GM21529 (cell line): Measurements from ENCODE around the gene NFX1.
A peak's percentile ranks its signal among the peaks of the same experiment; 100 is the strongest.
"Not testable (repeated sequence)": the region's sequence is repeated elsewhere in the genome, so short reads cannot be mapped to it uniquely, and the experiment has no call there.

ENCODE experiments used
- ATAC-seq: cut with Tn5 transposase; IDR thresholded peaks from one replicate; pipeline ENCODE4 v1.9.1; 2021; ENCODE audit not compliant: unreplicated experiment

NFX1 gene

DNA sequence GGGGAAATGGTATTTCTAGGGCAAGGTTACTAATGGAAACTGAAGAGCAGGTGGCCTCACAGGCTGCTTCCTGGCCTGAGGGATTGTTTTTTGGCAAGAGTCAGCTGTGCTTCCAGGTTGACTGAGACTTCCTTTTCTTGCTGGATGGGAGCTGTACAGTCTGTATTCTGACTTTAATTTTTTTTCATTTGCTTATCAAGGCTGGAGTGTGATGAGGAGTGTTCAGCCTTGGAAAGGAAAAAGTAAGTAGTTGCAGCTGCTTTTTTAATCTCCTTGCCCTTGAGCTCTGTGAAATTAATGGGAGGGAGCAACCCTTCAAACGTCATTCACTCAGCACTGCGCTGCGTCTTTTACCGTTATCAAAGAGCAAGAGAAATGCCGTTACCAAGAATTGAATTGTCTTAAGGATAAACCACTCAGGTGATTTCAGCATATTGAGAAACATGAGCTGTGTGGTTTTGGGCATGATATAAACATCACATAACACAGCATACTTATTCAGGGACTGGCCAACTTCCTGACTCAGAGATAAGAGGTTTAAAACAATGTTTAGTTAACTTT lies 64.4 kb downstream of the NFX1 start:
- no peak for ATAC-seq

DNA sequence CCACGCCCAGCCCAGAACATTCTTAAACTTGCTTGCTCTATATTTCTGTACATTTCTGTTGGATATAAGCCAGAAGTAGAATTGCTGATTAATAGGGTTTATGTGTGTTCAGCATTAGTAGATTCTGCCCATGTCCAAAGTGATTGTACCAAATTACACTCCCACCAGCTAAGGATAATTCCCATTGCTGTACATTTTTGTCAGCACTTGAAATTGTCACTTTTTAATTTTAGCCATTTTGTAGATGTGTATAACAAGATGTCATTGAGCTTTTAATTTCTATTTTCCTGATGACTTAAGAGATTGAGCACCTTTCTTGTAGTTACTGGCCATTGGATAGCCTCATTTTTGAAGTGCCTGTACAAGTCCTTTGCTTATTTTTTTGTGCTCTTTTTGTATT lies 65.6 kb downstream of the NFX1 start:
- ATAC-seq: no peak

DNA sequence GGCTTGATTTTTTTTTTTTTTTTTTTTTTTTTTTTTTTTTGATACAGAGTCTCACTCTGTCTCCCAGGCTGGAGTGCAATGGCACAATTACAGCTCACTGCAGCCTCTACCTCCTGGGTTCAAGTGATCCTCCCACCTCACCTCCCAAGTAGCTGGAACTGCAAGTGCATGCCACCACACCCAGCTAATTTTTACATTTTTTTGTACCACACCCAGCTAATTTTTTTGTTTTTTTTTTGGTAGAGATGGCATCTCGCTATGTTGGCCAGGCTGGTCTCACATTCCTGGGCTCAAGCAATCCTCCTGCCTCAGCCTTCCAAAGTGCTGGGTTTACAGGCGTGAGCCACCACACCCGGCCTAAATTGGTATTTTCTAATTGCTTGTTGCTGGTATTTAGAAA lies 68.3 kb downstream of the NFX1 start:
- ATAC-seq: not testable (repeated sequence)

DNA sequence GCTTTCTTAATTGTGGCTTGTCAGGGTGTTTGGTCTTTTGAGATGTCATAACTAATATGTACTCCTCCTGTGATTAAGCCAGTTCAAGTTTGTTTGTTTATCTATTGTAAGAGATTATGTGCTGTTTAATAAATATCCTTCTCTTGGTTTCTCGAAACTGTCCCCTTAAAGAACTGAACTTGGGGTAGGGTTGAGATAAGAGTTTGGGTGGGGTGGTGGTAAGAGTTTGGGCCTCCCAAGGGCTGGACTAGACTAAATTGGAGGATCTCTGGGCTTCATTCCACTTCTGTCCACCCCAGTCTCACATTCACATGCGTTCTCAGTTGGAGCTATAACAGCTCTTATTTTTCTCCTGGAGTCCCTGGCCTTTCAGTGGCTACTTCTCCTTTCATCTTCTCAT lies 73.8 kb downstream of the NFX1 start:
- ATAC-seq: no peak

DNA sequence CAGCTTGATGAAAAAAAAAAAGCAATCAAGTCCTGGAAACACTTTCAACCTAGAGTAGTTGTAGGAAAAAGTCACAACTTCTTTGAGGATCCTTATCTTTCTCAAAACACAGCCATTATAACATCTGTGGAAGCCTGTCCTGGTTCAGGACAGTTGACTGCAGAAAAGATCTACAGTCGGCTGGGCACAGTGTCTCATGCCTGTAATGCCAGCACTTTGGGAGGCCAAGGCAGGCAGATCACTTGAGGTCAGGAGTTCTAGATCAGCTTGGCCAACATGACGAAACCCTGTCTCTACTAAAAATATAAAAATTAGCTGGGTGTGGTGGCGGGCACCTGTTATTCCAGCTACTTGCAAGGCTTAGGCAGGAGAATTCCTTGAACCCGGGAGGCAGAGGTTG lies 74.5 kb downstream of the NFX1 start:
- not testable (repeated sequence) for ATAC-seq

DNA sequence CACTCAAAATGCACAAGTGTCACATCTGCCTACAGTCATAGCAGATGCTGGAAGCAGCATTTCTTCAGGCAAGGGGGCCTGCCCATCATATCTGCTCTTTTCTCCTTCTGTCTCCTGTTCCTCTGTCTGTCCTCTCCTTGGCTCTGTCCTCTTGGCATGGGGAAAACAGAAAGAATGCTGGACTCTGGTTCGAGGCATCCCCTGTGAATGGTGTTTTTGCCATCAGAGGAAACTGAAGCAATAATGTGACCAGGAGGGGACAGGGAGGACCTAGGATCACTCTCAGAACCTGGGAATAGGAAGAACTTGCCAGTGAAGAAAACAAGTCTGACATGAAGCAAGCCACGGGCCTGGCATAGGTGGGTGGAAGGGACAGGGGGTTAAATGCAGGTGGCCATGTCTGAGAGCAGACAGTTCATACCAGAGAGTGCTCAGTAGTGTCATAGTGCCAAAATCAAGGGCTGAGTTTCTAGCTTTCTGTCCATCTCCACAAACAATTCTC lies 76.7 kb downstream of the NFX1 start:
- no peak for ATAC-seq

DNA sequence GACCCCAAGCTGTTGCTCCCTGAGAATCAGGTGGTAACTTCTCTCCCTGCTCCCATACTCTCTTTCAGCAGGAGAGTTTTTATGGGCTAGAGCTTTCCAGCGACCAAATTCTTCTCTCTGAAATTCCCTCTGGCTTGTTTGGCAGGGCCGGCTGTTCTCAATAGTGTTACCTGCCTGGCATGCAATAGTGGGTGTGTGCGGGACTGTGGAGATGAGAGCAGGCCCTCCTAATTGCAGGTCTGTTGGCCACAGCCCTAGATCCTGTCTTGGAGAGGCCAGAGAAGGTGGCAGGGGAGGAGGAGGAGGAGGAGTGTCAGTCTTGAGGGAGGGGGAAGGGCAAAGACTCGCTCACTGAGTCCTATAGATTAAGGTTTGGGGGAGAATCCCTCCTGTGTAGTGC lies 82.6 kb downstream of the NFX1 start:
- ATAC-seq: no peak

DNA sequence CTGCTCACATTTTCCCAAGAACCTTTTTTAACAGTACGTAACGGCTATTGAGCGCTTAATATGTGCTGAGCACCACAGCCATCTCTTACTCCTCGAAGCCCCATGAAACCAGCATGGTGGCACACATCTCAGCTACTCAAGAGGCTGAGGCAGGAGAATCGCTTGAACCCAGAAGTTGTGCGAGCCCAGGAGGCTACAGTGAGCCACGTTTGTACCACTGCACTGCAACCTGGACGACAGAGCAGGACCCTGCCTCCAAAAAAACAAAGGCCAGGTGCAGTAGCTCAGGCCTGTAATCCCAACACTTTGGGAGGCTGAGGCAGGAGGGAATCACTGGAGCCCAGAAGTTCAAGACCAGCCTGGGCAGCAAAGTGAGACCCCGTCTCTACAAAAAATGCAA lies 83.9 kb downstream of the NFX1 start:
- no peak for ATAC-seq

DNA sequence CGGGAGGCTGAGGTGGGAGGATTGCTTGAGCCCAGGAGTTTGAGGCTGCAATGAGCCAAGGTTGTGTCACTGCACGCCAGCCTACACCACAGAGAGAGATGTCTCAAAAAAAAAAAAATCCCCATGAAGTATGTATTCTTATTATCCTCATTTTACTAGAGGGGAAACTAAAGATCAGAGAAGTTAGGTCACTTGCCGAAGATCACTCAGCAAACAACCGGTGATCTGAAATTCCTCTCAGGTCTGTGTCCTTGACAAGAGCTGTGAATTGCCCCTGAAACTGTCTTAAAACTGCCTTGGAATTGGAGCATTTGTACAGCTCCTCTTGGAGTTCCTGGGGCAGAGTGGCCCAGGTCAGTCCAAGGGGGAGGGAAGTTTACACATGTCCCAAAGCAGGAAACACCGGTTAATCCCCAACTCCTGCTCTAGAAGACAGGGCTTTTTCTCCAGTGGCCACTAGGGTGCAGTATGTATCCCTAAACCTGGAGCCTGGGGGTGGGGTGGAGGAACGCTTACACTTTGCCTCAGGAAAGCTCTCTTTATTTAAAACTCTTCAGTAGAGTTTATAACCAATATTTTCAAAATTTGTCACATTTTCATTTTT lies 84.4 kb downstream of the NFX1 start:
- ATAC-seq: peak; percentile 66

DNA sequence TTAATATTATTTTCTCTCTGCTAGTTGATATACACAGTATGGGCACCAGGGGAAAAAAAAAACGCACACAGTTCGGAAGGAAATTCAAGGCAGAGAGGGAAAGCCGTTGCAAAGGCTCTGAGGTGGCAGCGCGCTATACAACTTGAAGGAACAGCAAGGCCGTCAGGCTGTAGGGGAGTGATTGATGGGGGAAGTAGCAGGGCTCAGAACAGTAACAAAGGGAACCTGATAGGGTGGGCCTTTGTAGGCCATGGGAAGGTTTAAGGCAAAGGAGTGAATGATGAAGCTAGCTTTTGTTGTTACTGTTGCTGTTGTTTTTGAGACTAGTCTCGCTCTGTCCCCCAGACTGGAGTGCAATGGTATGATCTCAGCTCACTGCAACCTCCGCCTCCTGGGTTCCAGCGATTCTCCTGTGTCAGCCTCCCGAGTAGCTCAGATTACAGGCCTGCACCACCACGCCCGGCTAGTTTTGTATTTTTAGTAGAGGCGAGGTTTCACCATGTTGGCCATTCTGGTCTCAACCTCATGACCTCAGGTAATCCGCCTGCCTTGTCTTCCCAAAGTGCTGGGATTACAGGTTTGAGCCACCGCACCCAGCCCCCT lies 85.0 kb downstream of the NFX1 start:
- no peak for ATAC-seq

DNA sequence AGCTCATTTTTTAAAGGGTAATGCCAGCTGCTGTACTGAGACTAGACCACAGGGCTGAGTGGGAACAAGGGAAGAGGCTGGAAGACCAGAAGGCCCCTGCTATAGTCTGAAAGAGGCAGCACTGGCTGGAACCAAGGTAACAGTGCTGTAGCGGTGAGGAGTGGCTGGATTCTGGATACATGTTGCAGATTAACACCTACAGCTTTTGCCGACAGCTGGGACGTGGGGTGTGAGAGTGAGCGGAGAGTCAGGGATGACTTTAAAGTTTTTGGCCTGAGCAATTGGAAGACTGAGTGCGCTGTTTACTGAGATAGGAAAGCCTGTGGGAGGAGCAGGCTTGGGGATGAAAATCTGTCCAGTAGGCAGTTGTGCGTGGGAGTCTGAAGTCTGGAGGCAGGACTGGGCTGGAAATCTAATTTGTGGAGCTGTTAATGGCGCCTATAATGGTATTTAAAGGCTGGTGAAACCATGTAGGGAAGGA lies 85.6 kb downstream of the NFX1 start:
- no peak for ATAC-seq

DNA sequence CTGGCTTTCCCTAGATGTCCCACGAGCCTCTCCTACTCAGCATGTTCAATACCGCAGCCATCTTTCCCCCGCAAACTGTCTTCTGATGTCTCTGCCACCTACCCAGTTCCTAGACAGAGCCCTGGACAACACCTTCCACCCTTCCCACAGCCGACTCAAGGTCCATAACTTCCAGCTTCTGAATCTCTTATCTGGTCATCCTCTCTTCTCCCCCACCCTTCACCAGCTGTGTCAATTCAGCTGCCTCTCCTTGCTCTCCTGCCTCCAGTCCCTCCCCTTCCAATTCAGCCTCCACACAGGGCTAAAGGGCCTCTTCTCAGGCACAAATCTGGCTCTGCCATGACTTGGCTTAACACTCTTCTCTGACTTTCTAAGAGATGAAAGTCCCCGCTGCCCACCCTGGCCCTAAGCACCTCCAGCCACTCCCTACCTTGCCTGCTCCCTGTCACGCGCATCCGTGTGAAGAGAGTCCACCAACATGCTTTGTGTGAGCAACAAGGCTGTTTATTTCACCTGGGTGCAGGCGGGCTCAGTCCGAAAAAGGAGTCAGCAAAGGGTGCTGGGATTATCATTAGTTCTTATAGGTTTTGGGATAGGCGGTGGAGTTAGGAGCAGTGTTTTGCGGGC lies 86.9 kb downstream of the NFX1 start:
- ATAC-seq: no peak

DNA sequence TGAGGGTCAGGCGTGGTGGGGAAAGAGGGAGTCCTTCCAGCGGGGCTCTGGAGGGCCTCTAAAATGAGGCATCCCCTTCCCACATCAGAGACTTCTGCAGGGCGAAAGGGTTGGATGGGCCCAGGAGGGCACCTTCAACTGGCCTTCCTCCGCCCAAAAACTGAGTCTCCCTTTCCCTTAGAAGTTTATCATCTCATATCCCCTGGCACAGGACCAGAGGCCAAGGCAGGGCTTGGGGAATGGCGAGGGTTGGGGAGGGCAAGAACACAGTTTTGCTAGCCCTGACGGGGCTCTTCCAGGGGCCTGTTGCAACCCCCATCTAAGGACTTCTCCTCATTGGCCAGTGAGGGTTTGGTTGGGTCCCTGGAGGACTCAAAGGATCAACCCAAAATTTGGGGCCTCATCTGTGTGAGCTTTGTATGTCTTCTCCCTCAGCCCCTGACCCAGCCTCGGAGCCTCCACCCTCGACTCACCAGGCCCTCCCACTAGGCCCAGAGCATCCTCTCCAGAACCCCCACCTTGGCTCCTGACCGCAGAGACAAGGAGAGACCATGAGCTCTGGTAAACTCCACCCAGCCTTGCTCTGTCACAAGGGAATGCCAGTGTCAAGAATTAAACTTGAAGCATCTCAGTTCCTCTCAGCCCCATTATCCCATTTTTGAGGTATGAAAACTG lies 87.9 kb downstream of the NFX1 start:
- no peak for ATAC-seq

DNA sequence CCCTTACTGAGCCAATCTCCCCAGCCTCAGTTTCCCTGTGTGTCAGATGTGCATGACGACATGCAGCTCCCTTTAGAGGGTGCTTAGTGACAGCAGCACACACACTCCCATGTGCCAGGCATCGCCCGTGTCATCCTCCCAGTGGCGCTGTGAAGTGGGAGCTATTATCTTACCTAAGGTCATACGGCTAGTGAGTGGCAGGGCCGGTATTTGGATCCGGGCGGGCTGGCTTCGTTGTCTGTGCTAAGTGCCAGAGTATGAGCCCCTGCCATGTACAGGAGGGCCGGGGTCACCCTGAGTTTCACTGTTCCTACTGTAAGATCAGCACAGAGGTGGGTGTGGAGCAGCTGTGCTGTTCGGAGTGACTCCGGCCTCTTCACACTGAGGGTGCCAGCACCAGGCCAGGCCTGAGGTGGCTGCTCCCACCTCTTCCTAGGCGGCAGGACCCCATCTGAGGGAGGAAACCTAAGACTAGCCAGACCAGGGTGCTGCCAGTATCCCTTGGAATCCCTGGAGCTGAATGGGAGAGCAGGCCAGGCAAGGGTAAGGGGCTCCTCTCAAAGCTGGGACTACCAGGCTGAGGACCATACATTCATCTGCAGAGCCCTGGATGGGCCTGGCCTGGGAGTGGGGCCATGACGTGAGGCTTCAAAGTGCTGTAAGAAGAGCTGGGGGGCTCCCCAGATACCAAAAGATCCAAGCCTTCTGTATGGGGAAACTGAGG lies 89.5 kb downstream of the NFX1 start:
- no peak for ATAC-seq

DNA sequence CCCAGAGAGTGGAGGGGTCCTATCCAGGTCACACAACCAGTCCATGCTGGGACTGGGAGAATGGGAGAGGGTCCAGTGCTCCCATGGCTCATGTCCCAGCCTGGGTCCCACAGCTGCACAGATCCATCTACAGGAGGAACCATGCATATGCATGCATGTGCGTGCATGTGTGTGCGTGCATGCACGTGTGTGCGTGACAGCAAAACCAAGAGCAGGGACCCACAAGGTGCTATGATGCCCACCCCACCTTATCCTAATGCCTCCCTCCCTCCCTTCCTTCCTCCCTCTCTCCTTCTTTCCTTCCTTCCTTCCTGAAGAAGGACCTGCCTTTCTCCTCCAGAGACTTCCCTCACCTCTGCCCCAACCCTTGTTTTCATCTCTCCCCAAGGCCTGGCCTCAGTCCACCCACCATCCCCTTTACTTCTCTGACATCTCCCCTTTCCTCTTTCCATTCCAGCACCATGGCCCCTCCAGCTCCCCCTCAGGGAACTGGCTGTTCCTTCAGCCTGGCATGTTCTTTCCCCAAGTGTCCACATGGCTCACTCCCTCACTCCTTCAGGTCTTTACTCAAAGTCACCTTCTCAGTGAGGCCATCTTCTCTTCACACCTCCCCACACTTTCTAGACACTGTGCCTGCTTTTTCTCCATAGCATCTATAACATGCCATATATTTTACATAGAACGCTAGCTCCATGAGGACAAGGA lies 90.2 kb downstream of the NFX1 start:
- no peak for ATAC-seq

DNA sequence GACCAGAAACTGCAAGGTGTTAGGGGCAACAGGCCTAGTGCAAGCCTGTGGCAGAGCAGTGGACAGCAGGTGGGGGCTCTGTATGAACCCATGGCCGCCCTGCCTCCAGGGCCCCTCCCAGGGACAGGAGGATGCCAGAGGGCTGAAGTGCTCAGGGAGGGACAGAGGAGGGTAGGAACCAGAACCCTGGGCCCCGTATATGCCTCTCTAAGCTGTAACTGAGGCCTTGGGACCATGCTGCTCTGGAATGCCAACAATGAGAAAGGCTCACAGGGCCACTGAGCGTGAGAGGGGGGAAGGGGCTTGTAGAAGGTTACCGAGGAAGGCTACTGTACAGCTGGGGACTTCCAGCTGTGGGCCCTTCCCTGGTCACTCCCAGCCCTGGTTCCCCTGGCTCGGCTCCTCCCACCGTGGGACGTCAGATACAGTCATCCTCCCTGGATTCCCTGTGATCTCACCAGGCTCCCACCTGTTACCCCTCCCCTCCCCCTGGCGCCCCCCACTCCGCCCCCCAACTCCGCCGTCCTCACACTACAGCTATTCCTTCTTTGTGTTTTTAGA lies 91.0 kb downstream of the NFX1 start:
- ATAC-seq: no peak

DNA sequence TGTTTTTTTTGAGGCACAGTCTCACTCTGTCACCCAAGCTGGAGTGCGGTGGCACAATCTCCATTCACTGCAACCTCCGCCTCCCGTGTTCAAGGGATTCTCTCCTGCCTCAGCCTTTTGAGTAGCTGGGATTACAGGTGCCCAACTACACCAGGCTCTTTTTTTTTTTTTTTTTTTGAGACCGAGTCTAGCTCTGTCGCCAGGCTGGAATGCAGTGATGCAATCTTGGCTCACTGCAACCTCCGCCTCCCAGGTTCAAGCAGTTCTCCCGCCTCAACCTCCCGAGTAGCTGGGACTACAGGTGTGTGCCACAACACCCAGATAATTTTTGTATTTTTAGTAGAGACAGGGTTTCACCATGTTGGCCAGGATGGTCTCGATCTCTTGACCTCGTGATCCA lies 92.1 kb downstream of the NFX1 start:
- ATAC-seq: not testable (repeated sequence)

DNA sequence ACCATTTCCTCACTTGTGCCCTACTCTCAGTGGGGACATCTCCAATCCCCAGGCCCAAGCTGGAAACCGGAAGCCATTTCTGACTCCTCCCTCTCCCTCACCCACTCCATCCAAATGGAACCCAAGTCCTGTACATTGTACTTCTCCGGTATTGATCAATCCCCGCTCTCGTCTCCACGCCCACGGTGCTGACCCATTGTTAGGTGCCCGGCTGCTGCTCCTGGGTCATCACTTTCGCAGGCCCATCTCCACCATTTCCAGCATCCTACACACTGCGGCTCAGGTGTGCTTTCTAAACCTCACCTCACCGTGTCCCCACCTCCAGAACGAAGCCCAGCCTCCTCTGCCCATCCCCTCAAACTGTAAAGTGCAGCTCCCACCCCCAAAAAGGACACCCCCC lies 93.1 kb downstream of the NFX1 start:
- ATAC-seq: not testable (repeated sequence)

DNA sequence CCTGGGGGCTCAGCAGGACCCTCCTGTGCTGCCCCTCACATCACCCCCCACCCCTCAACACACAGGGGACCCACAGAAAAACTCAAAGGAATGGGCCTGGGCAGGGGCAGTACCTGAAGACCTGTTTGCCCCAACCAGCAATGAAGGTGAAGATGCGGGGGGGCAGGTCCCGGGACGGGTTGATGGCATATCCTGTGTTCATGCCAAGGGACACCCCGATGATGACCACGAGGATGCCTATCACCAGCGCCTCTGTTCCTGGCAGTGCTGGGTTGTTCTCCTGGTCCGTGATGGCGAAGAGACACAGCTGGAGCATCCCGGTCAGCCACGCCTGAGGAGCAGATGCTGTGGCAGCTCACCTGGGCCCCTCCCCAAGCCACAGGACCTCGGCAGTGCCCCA lies 95.2 kb downstream of the NFX1 start:
- not testable (repeated sequence) for ATAC-seq
